Kidney (tissue), 14 donors: ENCODE results near the gene ZCCHC14. TPM values are rescaled to one million over a fixed set of nuclear protein-coding genes. Genes with fewer than 3 reads are reported as not detected.

Source experiments
- DNase-seq, 5 donors: peaks; one replicate each; pipeline ENCODE4 v3.0.0-alpha.2; 2013 to 2020
- FAIRE-seq: peaks from 2 replicates; lab custom pipeline; 2012; peaks lifted over from hg19 to GRCh38; lab: Jason Lieb, UNC
- H3K27ac ChIP-seq, 2 donors: one replicate each; pipeline ENCODE4 v1.7.0; 2013; ENCODE audit warnings: low read depth in 2 of 2, low read length in 2 of 2, inconsistent platforms in 1 of 2
- H3K27me3 ChIP-seq: one replicate; pipeline ENCODE4 v1.7.1; 2013; ENCODE audit warnings: low read length, inconsistent platforms; ENCODE audit not compliant: control insufficient read depth, insufficient read depth
- H3K36me3 ChIP-seq, 3 donors: one replicate each; pipeline versions ENCODE4 v1.7.0 to v1.7.1; 2013; ENCODE audit warnings: low read length in 3 of 3, control low read depth in 1 of 3, inconsistent platforms in 1 of 3; ENCODE audit not compliant: insufficient read depth in 3 of 3, control insufficient read depth in 2 of 3
- H3K4me1 ChIP-seq, 3 donors: one replicate each; pipeline versions ENCODE4 v1.7.0 to v1.7.1; 2013; ENCODE audit warnings: low read length in 3 of 3, inconsistent platforms in 1 of 3, low read depth in 1 of 3; ENCODE audit not compliant: control insufficient read depth in 2 of 3, insufficient read depth in 2 of 3
- H3K4me3 ChIP-seq, 3 donors: one replicate each; pipeline versions ENCODE4 v1.7.0 to v1.8.1; 2013; ENCODE audit warnings: low read length in 3 of 3, control low read depth in 1 of 3, inconsistent platforms in 1 of 3
- H3K9ac ChIP-seq, 3 donors: one replicate each; pipeline versions ENCODE4 v1.7.0 to v1.7.1; 2013; ENCODE audit warnings: low read length in 3 of 3, control low read depth in 1 of 3, inconsistent platforms in 1 of 3
- H3K9me3 ChIP-seq, 3 donors: one replicate each; pipeline versions ENCODE4 v1.7.0 to v1.7.1; 2013; ENCODE audit warnings: low read length in 3 of 3, control low read depth in 1 of 3, inconsistent platforms in 1 of 3; ENCODE audit not compliant: control insufficient read depth in 2 of 3, insufficient read depth in 1 of 3
- CTCF ChIP-seq: IDR thresholded peaks from 3 replicates; pipeline ENCODE4 v1.5.1; 2012; ENCODE audit warnings: mild to moderate bottlenecking, moderate library complexity, borderline replicate concordance; ENCODE audit not compliant: insufficient read depth; ENCODE audit errors: extremely low read depth
- intact Hi-C: fragments of 100-400 bp; cut with DNase I; formaldehyde crosslinking; loops from one replicate; pipeline ENCODE4 v1.11.1; 2022
- polyA plus RNA-seq: library from polyadenylated mRNA; stranded (reverse); fragments of 350-450 nt; fragmentation: Illumina TruSeq; extraction: RNeasy Lipid Tissue Mini Kit (QIAGEN cat#74804); gene quantifications from one replicate; pipeline ENCODE4 v1.2.3, GENCODE V29; 2014; ENCODE audit warnings: low read depth, low replicate concordance; ENCODE audit not compliant: insufficient read depth
- total RNA-seq: library from RNA; stranded (reverse); fragmentation: NEBNext Ultra II Directional; extraction: Animal tissue kit (Norgen Biotek cat#: 25700); gene quantifications from one replicate; pipeline ENCODE4 v1.2.1, GENCODE V29; 2021
- donor health status: control.
- donor health status: control.
- donor health status: control.
- donor health status: control.
- donor health status: control.
- donor health status: DM: yes; HTN: yes; CAD: no.
- donor health status: Normal renal cell carcinoma (clear cell type).

Gene ZCCHC14
- total and polyA plus RNA-seq, 2 donors from 2014 or later: 6.4 to 32.8 TPM

GRCh38 chr16:87407511-87408112 lies 85.2 kb downstream of the ZCCHC14 start:
- peaks cover 0 to 4% (median 3%) of the 10 kb centered on the region in 3 donors for H3K4me1 ChIP-seq
- H3K27me3 ChIP-seq: no peaks in the 10 kb centered on the region
- DNase-seq (peak in 1 of 5 donors; percentile 88), FAIRE-seq (no peak)
- H3K4me3 ChIP-seq: no peak overlapping the region
- intact Hi-C loops: no loop called here
- H3K27ac ChIP-seq: peak overlapping the region; percentile 13 to 15
- peaks cover 0 to 57% (median 18%) of the 10 kb centered on the region in 3 donors for H3K36me3 ChIP-seq
- TF ChIP-seq CTCF: no peak
- no peaks in the 10 kb centered on the region for H3K9me3 ChIP-seq
- no peak overlapping the region for H3K9ac ChIP-seq

- no peak for FAIRE-seq
- Histone ChIP-seq H3K27me3 (no peaks in the 10 kb centered on the region), H3K9ac (no peak overlapping the region), H3K9me3 (no peaks in the 10 kb centered on the region), H3K27ac (peak overlapping the region in 1 of 2 donors; percentile 32), H3K4me3 (no peak overlapping the region), H3K36me3 (peaks cover 0 to 53% (median 22%) of the 10 kb centered on the region in 3 donors), H3K4me1 (peaks cover 0 to 4% (median 3%) of the 10 kb centered on the region in 3 donors)
- intact Hi-C loops: no loop called here
- DNase-seq: peak in 1 of 5 donors; percentile 46
- TF ChIP-seq CTCF: no peak
Observed at GRCh38 chr16:87406495-87407088, 86.2 kb downstream of the ZCCHC14 start.

DNA sequence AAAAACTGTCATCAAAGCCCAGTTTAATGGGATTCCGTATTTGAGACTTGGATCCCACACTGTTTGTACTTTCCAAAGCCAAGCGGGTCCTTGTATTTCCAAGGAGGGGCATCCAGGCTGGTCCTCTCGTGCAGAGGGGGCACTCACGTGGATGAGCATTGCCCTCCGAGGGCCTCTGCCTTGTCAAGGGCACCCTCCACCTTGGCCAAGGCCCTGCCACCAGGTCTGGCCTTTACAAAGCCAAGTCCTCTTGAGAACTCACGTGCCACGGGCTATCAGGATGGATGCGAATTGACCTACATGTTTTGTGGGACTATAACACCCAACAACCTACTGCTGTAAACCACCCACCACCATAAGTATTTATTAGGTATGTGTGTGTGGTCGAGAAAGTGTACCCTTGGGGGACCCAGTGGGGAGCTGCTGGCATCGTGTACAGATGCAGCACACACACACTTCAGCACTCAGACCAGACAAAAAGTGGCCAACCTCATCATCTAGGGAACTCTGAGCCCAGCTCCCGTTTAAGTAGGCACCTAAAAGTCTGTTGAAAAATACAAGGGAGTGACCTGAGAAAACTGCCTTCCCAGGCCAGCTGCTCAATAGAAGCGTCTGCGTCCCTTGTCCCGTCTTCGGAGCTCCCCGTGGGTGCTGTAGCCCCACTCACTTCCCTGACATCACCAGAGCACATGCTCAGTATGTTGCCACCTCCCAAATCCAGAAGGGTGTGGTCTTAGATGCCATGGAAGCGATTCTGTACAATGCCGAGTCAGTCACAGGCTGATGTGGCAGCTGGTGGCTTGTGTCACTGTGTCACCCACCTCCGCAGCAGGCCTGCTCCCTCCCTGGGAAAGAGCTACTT lies 87.8 kb downstream of the ZCCHC14 start:
- DNase-seq (peak in 1 of 5 donors; percentile 54), FAIRE-seq (no peak)
- peaks cover 3 to 47% (median 18%) of the 10 kb centered on the region in 3 donors for H3K36me3 ChIP-seq
- H3K4me3 ChIP-seq: no peak overlapping the region
- no peaks in the 10 kb centered on the region for H3K9me3 ChIP-seq
- peaks cover 0 to 4% (median 3%) of the 10 kb centered on the region in 3 donors for H3K4me1 ChIP-seq
- no peak for TF ChIP-seq CTCF
- intact Hi-C loops: no loop called here
- H3K27me3 ChIP-seq: no peaks in the 10 kb centered on the region
- no peak overlapping the region for H3K9ac ChIP-seq
- no peak overlapping the region for H3K27ac ChIP-seq
